ENCODE measurements around the gene TYSND1. TPM values are rescaled to one million over a fixed set of nuclear protein-coding genes. Genes with fewer than 3 reads are reported as not detected.
"Not testable (repeated sequence)": the region's sequence is repeated elsewhere in the genome, so short reads cannot be mapped to it uniquely, and the experiment has no call there.

TYSND1 gene
- total RNA-seq, 1 donor from 2014 or later, result 22.2 TPM

DNA sequence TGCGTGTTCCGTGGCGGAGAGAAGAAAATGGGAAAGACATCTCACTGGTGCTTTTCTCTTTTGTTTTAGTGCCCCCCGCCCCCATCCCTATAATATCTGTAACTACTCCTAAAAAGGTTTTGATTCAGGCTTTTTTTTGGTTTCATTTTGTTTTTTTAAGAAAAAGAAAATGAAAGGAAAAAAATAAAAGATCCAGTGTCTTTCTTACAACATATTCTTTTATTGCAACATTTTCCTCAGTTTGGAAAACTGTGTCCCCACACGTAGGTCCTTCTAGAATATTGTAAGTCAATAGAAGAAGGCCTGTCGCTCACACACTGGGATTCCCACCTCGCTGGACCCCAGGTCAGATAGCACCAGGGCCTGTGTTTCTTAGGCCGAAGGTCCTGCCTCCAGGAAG lies 34.4 kb downstream of the TYSND1 start:
- no peak for DNase-seq (ENCODE audit: low spot score)

DNA sequence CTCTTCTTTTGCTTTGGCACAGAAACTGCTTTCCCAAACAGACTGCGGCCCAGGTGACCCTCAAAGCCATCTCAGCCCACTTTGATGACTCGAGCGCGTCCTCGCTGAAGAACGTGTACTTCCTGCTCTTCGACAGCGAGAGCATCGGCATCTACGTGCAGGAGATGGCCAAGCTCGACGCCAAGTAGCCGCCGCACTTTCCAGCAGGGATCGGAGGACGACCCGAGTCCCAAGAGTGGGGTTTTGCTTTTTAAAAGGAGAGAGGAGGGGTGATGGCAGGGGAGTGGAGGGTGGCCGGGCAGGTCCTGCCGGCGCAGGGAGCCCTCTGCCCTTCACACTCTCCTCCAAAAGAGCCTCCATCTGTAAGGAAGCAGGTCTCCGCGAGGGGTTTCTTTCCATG lies 35.0 kb downstream of the TYSND1 start:
- DNase-seq (ENCODE audit: low spot score), result no peak

DNA sequence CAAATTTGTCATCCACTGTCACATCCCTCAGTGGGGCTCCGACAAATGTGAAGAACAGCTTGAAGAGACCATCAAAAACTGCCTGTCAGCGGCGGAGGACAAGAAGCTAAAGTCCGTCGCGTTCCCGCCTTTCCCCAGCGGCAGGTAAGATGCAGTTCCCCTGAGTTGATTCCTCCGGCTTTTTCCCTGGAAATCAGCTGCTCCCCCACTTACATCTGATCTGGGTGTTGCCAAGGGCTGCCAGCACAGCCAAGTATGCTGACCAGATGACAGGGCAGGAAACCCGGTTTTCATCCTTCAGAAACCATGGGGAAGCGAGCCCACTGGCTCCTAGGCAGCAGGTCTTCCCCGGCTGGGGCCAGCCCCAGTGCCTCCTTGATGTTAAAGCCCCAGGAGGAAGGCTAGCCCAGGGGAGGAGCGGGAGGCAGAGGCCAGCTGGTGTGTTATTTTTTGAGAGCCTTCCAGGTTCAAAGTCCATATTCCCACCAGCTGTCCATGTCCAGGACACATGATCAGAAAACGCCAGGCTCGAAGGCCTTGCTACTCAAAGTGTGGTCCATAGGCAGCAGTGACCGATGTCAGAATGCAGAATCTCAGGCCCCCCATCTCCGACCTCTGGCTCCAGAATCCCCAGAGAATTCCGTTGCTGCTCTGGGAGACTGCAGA lies 37.3 kb downstream of the TYSND1 start:
- no peak for DNase-seq (ENCODE audit: low spot score)

DNA sequence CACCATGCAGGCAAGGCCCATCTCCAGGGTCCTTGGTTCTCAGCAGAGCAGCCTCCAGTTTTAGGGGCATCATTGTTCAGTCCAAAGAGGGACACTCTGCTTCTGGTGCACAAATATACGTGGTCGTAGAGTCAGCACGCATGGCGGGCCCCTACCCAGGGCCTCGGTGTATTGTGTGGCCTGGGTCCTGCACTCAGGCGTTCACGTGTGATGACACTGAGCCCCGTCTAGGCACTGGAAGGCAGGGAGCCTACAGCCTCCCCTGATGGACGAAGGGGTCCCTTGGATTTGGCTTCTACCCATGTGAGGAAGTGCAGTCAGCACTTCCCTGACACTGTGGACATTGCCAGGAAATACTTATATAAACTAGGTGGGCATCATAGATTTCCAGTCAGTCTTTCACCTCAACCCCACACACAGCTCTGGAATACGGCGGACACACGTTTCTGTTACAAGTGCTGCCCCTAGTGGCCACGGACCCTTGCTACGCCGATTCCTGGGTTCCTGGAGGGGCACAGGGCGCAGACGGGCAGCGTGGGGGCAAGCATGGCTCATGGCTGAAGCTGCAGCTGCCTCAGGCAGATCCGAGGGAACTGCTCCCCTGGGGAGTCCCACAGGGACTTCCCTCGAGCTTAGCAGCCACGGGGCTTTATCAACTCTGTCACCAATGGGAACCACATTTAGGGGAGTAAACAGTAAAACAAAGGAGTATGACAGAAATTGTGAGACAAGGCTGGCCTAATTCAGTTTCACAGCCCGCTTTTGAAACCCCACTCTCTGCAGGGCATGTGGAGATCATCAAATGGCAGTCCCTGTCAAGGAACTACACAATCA lies 39.3 kb downstream of the TYSND1 start:
- no peak for DNase-seq (ENCODE audit: low spot score)

DNA sequence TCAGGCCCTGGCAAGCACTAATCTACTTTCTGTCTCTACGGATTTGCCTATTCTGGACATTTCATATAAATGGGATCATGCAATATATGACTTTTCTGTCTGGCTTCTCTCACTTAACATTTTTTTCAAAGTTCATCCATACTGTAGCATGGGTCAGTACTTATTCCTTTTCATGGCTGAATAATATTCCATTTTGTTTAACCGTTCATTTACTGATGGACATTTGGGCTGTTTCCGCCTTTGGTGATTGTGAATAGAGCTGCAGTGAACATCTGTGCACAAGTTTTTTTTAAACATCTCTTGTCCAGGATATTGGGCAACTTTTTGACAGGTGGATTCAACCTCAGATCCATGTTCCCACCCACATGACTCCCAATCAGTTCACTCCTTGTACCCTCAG lies 44.8 kb downstream of the TYSND1 start:
- no peak for DNase-seq (ENCODE audit: low spot score)

DNA sequence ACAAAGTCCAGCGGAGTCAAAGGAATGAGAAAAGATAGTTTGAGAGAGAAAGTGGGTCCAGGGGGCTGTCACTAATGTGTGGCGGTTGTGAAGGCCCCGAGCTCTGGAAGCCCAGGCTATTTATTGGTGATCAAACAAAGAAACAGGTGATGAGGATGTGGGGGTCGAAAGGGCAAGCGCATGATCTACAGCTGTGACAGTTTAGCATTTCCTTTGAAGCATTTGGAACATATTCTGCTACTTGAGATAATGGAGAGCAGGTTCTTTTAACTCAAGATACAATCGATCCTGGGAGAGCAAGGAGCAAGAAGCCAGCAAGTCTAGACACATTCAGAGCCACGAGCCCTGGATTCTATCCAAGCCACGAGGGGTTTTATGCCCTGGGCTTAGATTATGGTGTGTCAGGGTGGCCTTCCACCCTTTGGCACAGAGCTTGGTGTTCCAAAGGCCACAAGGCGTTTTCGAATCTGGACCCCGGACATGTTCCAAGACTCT lies 45.4 kb downstream of the TYSND1 start:
- DNase-seq (ENCODE audit: low spot score), result not testable (repeated sequence)

DNA sequence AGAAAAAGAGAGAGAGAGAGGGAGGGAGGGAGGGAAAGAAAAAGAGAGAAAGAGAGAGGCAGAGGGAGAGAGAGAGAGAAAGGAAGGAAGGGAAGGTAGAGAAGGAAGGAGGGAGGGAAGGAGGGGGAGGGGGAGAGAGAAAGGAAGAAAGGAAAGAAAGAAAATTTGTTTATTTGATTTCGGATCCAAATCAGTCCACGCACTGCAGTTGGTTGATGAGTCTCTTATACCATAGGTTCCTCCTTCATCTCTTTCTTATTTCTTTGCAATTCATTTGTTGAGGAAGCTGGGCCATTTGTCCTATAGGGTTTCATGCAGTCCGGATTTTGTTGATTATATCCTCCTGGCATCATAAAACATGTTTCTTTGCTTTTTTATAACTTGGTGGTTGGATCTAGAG lies 48.2 kb downstream of the TYSND1 start:
- no peak for DNase-seq (ENCODE audit: low spot score)

DNA sequence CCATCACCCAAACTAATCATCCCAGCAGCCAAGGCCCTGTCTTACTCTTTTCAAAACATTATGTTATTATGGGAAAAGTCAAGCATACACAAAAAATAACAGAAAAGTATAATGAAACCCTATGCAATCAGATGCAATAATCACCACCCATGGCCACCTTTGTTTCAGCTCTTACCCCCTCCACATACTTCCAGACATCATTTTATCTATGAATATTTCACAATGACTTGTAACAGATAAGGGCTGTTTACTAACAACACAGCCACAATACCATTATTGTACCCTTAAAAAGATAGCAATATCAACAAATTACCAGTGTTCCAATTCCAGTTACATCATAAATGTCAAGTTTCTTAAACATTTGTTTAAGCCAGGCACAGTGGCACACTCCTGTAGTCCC lies 49.0 kb downstream of the TYSND1 start:
- no peak for DNase-seq (ENCODE audit: low spot score)

DNA sequence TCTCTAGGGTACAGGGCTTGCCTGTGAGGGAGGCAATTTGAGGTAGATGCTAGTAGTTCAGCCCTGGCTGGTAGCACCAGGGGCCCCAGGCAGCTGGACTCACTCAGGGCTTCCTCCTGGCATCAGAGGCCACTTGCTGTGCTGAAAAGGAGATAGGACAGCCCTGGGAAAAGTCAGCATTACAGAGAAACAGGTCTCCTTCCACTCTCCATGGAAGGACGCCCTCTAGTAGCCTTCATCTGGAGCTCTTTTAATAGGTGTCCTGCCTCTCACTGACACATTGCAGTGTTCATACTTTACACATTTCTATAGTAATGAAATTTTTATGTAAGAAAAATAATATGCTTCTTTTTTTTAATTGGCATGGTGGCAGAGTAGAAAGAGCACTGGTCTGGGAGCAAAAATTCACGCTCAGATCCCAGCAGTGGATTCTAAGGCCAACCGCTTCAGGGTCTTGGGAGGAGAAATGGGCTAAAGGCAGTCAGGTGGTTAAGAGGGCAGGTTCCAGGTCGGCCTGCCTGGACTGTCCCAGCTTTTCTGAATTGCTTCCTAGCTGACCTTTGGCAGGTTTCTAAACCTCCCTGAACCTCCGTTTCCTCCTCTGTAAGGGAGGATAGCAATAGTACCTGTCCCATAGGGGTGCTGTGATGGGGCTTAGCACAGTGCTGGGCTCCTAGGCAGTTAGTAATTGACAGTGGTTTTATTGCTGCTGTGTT lies 49.6 kb downstream of the TYSND1 start:
- no peak for DNase-seq (ENCODE audit: low spot score)

DNA sequence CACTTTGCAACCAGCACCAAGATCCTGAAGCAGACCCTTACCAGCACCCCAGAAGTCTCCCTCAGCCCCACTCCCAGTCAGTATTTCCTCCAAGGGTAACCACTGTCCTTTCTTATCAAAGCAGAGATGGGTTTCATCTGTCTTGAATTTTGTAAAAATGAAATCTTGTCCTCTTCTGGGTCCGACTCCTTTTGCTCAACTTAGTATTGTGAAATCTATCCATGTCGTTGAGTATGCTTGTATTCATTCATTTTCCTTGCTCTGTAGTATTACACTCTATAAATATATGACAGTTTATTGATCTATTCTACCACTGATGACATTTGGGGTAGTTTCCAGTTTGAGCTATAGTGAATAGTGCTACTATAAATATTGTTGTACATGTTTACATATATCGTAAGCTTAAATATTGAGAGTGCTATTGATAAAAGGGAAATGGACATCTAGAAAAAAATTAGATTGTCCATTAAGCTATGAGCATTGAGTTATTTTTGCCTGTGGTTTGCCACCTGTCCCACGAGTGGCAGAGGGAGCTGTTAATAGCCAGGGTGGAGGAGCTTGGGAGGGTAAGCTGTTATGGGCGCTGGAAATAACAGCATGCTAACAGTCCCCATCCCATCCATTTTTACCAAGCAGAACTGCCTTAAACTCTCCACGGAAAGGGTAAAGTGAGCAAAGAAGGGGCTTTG lies 50.3 kb downstream of the TYSND1 start:
- no peak for DNase-seq (ENCODE audit: low spot score)

DNA sequence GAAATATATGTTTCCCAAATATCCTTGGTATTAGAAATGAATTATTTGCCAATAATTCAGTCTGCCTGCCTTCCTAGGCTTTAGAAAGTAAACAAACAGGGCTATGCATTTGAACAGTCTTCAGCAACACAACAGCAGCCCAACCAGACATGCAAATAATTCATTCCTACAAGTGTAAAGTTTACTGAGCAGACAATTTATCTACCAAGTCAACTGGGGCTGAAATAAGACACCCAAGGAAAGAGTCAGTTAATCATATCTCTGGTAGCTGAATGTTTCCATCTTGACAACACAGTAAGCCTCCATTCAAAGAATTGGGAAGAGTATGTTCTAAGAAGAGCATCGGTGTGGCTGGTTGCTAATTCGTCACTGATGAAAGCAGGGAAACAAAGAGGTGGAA lies 52.2 kb downstream of the TYSND1 start:
- no peak for DNase-seq (ENCODE audit: low spot score)

DNA sequence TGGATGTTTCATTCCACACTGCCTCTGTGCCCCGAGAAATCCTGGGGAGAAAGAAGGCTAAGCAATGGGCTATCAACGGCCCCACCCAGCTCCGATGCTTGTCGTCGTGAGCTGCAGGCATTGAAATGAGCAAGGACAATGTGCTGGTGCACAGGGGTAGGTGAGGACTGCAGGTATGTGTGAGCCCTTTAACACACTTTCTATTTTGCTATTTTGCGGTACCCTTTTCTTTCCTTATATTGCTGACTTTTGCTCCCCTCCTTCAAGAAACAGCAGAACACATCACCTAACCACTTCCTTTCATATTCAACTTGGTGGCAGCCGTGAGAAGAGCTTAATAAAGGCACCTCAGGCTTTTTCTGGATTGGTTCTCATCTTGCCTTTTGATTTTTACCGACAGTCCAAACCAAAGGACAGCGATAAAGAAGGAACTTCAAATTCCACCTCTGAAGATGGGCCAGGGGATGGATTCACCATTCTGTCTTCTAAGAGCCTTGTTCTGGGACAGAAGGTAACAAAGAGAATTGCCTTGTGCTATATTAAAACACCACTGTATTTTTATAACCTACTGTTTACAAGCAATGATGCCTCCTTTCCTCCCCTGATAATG lies 53.1 kb downstream of the TYSND1 start:
- DNase-seq (ENCODE audit: low spot score), result no peak

DNA sequence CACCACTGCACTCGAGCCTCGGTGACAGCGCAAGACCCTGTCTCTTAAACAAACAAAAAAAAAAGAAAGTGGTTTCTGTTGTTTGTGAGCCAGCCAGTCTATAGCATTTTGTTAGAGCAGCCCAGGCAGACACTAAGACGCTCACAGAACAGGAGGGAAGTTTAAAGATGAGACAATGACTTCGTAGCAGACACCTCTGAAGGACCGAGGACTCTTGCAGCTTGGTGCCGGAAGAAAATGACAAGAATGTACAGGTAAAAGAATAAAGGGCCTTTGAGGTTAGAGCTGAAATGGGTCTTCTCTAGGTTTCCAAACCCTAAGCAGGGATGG lies 54.1 kb downstream of the TYSND1 start:
- no peak for DNase-seq (ENCODE audit: low spot score)

DNA sequence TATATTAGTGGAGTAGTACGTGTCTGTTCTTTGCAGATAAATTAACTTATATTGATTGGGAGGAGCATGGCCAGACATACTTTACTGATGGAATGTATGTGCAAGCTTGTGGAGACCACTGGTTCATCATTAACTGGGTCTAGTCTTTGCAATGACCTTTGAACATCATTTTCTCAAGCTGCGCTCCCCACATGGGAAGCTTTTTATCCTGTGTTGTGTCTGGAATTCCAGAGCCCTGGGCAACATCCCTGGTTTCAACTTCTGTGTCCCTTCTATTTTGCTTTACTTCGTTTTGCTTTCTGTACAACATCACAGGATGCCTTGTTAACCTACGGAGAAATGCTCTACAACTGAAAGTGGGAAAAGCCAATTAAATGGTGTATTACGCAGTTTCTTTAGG lies 55.5 kb downstream of the TYSND1 start:
- DNase-seq (ENCODE audit: low spot score), result no peak

DNA sequence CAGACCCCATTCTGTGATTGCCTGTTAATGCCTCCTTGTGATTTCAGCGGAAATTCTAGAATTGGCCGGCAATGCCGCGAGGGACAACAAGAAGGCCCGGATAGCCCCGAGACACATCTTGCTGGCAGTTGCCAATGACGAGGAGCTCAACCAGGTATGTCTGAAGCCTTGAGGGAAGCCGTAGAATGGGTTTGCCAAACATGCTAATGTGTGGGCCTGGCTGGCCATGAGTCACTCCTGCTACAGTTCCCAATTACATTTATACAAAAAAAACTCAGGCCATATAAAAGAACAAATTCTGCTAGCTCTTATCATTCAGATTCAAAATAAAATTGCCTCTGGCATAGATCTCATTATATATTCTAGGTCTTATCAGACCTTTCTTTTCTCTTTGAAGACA lies 56.5 kb downstream of the TYSND1 start:
- DNase-seq (ENCODE audit: low spot score), result no peak

DNA sequence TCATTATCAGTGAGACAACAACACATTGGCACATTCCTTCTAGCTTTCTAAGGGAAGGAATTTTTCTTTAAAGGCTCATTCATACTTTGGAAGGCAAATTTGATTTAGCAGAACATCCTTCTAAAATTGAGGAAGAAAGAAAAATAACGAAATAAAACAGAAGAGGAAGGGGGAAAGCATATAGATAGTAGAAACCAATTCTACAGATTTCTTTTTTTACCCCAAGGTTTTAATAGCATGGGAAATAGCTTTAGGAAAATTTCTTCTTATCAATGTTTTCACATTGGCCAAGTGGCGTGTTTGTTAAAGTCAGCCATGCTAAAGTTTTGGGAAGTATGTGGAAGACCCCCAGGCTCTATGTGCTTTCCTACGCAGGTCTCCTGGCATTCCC lies 58.2 kb downstream of the TYSND1 start:
- no peak for DNase-seq (ENCODE audit: low spot score)

Other genes with a start within 250 kb of the TYSND1 start
- gene MACROH2A2, start 93.9 kb downstream of the TYSND1 start, total RNA-seq, result 4.7 TPM
- gene AIFM2, start 13.9 kb downstream of the TYSND1 start, total RNA-seq, result 135 TPM
- gene SAR1A, start 23.8 kb upstream of the TYSND1 start, total RNA-seq, result 293 TPM
- gene PPA1, start 86.7 kb upstream of the TYSND1 start, total RNA-seq, result 338 TPM
- not detected for gene NPFFR1, start 137.3 kb upstream of the TYSND1 start, total RNA-seq
- gene LRRC20, start 235.9 kb upstream of the TYSND1 start, total RNA-seq, result 1.9 TPM